ENCODE results near the gene CTTN.

CTTN gene

GRCh38 chr11:70423523-70424505 lies 25.5 kb downstream of the CTTN start:
- no peak for TF ChIP-seq CTCF (IDR thresholded peaks at IDR 0.05; ENCODE audit: borderline replicate concordance, control extremely low read depth, extremely low read depth, insufficient read depth, missing control alignments)
- DNase-seq (ENCODE audit: low spot score), result peak; percentile 80
- in situ Hi-C loops (cut with MboI; ENCODE audit: low sequenced_read_pairs, unreplicated experiment), result no loop called here

GRCh38 chr11:70424765-70425344 lies 26.5 kb downstream of the CTTN start:
- TF ChIP-seq CTCF (IDR thresholded peaks at IDR 0.05; ENCODE audit: borderline replicate concordance, control extremely low read depth, extremely low read depth, insufficient read depth, missing control alignments), result no peak
- in situ Hi-C loops (cut with MboI; ENCODE audit: low sequenced_read_pairs, unreplicated experiment), result no loop called here
- DNase-seq (ENCODE audit: low spot score), result peak; percentile 52

- TF ChIP-seq CTCF (IDR thresholded peaks at IDR 0.05; ENCODE audit: borderline replicate concordance, control extremely low read depth, extremely low read depth, insufficient read depth, missing control alignments), result no peak
- in situ Hi-C loops (cut with MboI; ENCODE audit: low sequenced_read_pairs, unreplicated experiment), result no loop called here
- DNase-seq (ENCODE audit: low spot score), result no peak
These were observed 29.1 kb downstream of the CTTN start for GRCh38 chr11:70427436-70427835.

GRCh38 chr11:70428701-70429427 lies 30.5 kb downstream of the CTTN start:
- no peak for DNase-seq (ENCODE audit: low spot score)
- in situ Hi-C loops (cut with MboI; ENCODE audit: low sequenced_read_pairs, unreplicated experiment), result no loop called here
- TF ChIP-seq CTCF (IDR thresholded peaks at IDR 0.05; ENCODE audit: borderline replicate concordance, control extremely low read depth, extremely low read depth, insufficient read depth, missing control alignments), result no peak

GRCh38 chr11:70429428-70429705 lies 31.0 kb downstream of the CTTN start:
- DNase-seq (ENCODE audit: low spot score), result no peak
- no peak for TF ChIP-seq CTCF (IDR thresholded peaks at IDR 0.05; ENCODE audit: borderline replicate concordance, control extremely low read depth, extremely low read depth, insufficient read depth, missing control alignments)
- in situ Hi-C loops (cut with MboI; ENCODE audit: low sequenced_read_pairs, unreplicated experiment), result no loop called here

GRCh38 chr11:70429724-70430521 lies 31.6 kb downstream of the CTTN start:
- in situ Hi-C loops (cut with MboI; ENCODE audit: low sequenced_read_pairs, unreplicated experiment), result no loop called here
- no peak for DNase-seq (ENCODE audit: low spot score)
- no peak for TF ChIP-seq CTCF (IDR thresholded peaks at IDR 0.05; ENCODE audit: borderline replicate concordance, control extremely low read depth, extremely low read depth, insufficient read depth, missing control alignments)

Data from GM13976 (cell line).